ENCODE results near the gene ARHGAP19. TPM values are rescaled to one million over a fixed set of nuclear protein-coding genes. Genes with fewer than 3 reads are reported as not detected.

ARHGAP19 gene
- total RNA-seq, 1 donor from 2014 or later: 4.1 TPM

- ATAC-seq (no peak), DNase-seq (ENCODE audit: low spot score) (no peak)
Observed at GRCh38 chr10:97323501-97323900, 31.1 kb upstream of the ARHGAP19 start.

- no peak for DNase-seq (ENCODE audit: low spot score)
- ATAC-seq: no peak
Observed at GRCh38 chr10:97321804-97322190, 29.4 kb upstream of the ARHGAP19 start.

- ATAC-seq: peak; percentile 42
- peak; percentile 78 for DNase-seq (ENCODE audit: low spot score)
Observed at GRCh38 chr10:97321032-97321803, 28.8 kb upstream of the ARHGAP19 start.

GRCh38 chr10:97320480-97321031, 28.1 kb upstream of the ARHGAP19 start:
- ATAC-seq (peak; percentile 17), DNase-seq (ENCODE audit: low spot score) (peak; percentile 62)

- DNase-seq (ENCODE audit: low spot score) (peak; percentile 78), ATAC-seq (peak; percentile 69)
Observed at GRCh38 chr10:97319671-97320479, 27.4 kb upstream of the ARHGAP19 start.

- peak; percentile 92 for DNase-seq (ENCODE audit: low spot score)
- peak; percentile 77 for ATAC-seq
Observed at GRCh38 chr10:97318772-97319651, 26.6 kb upstream of the ARHGAP19 start, which contains the start of gene FRAT1. FRAT1 (plus strand) TSS chr10:97319271; CDS start chr10:97319454, 183 bp downstream.

- no peak for ATAC-seq
Observed at GRCh38 chr10:97314671-97315070, 22.2 kb upstream of the ARHGAP19 start.

GRCh38 chr10:97312897-97313296, 20.5 kb upstream of the ARHGAP19 start:
- DNase-seq (ENCODE audit: low spot score): no peak
- ATAC-seq: no peak

More at GRCh38 chr10:97314671-97315070, 22.2 kb upstream of the ARHGAP19 start:
- no peak for DNase-seq (ENCODE audit: low spot score)

- ATAC-seq (no peak), DNase-seq (ENCODE audit: low spot score) (no peak)
Observed at GRCh38 chr10:97311111-97311626, 18.7 kb upstream of the ARHGAP19 start.

DNA sequence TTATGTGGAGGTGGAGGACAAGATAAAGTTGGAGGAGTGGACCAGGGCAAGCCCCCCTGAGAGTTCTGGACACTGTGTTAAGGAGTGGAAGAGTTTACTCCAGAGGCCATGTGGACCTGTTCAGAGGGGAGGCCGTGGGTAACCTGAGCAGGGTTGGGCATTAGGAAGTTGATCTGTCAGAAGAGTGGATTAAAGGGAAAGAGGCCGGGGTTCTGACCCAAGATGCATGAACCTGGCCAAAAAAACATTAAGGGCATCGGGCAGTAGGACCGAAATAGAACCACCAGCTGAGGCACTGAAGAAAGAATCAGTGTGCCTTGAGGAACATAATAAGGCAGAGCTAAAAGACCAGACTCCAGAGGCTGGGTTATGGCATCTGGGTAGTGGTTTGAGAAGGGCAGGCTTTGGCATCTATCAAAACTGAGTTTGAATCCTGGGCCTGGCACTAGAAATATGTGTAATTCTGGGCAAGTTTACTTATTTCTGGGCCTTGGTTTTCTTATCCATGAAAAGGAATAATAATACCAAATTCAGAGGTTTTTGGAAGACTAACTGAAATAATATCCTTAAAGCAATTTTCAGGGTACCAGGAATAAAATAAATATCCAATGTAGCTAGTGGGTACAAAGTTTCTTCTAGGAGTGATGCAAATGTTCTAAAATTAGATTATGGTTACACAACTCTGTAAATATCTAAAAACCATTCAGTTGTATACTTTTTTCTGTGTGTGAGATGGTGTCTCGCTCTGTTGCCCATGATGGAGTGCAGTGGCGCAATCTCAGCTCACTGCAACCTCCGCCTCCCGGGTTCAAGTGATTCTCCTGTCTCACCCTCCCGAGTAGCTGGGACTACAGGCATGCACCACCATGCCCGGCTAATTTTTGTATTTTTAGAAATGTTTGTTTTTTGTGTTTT, 15.7 kb upstream of the ARHGAP19 start:
- ATAC-seq (peak; percentile 85), DNase-seq (ENCODE audit: low spot score) (peak; percentile 77)

DNA sequence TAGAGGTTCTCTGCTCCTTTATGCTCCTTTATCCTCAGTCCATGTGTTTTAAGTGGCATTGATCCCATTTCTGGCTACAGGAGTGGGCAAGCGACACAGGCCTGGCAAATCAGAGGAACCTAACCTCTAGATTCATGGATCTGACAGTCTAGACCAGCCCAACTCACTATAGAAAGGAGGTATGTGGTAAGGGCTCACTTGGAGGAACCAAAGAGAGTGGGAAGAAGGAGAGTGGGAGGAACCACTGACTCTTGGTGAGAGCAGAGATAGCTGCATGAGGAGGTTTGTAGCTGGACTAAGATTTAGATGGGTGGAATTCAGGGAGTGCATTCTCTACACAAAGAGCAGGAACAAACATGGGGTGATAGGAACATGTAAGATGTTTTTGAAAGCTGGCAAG, 15.0 kb upstream of the ARHGAP19 start:
- ATAC-seq (peak; percentile 27), DNase-seq (ENCODE audit: low spot score) (no peak)

GRCh38 chr10:97302088-97302791, 9.8 kb upstream of the ARHGAP19 start:
- DNase-seq (ENCODE audit: low spot score): peak; percentile 78
- peak; percentile 83 for ATAC-seq

GRCh38 chr10:97300980-97301379, 8.5 kb upstream of the ARHGAP19 start:
- ATAC-seq (no peak), DNase-seq (ENCODE audit: low spot score) (no peak)

DNA sequence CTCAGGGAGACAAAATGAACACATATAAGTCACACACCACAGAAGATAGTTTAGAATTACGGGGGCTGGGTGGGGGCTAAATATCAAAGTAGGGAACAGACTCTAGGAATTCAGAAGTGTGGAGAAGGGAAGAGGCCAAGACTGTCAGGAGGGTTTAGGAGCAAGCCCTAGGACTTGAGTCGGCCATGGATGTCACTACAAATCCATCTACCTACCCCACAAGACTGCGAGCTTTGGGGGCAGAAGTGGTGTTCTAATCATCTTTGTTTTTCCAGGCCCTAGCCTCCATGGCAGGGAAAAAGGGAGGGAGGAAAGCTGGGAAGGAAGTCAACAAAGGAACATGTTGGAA, 5.8 kb upstream of the ARHGAP19 start:
- ATAC-seq: no peak
- no peak for DNase-seq (ENCODE audit: low spot score)

DNA sequence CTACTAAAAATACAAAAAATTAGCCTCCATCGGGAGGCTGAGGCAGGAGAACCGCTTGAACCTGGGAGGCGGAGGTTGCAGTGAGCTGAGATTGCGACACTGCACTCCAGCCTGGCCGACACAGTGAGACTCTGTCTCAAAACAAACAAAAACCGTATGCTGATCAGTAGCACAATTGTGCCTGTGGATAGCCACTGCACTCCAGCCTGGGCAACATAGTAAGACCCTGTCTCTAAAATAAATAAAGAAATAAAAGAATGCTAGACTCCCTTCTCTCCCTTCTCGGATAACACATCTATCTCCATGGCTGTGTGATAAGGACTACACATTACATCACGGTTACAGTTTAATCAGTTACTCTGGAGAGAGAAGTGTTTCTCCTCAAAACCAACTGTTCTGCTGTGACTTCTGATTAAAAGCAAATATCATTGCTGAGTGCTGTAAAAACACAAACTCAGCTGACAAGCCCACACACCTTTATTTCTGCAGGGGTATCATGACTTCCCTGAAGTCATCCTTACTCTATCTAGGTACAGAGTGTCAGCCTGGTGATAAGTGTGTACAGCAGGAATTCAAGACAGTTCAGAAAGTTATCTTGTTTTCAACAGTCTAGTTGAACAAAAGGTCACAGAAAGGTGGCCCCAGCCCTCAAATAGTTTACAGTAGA, 5.3 kb upstream of the ARHGAP19 start:
- ATAC-seq: peak; percentile 49
- DNase-seq (ENCODE audit: low spot score): no peak

GRCh38 chr10:97292862-97293198, 393 bp upstream of the ARHGAP19 start:
- DNase-seq (ENCODE audit: low spot score) (no peak), ATAC-seq (no peak)

DNA sequence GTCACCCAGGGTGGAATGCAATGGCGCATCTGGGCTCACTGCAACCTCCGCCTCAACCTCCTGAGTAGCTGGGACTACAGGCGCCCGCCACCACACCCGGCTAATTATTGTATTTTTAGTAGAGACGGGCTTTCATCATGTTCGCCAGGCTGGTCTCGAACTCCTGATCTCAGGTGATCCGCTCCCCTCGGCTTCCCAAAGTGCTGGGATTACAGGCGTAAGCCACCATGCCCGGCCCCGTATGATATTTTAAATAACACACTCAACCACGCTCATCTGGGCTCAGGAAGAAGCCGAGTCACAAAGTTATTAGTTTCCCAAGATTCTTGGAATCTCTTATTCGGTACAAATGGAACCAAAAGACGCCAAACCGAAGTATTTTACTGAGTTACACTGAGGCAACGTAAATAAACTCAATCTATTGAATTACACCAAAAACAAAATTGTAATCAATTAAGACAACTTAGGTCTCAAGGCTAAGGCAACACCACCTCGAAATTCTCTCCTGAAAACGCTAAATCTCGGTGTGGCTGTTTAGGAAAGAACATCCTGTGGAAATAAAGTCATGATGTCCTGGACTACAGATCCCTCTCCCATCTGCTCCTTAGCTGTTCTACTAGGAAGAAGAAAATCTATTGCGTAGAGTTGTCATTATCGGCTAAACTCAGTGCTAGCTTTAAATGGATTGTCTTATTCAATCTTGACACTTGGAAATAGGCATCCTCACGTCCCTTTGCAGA, 910 bp downstream of the ARHGAP19 start:
- DNase-seq (ENCODE audit: low spot score) (peak; percentile 41), ATAC-seq (peak; percentile 5)

Measured in left lobe of liver (tissue), 2 donors.